ENCODE measurements around the gene CLIC5. TPM values are rescaled to one million over a fixed set of nuclear protein-coding genes. Genes with fewer than 3 reads are reported as not detected.

The CLIC5 gene
- total and polyA plus RNA-seq, 3 donors from 2014 or later: 2.7 to 17.1 (median 4.8) TPM

DNA sequence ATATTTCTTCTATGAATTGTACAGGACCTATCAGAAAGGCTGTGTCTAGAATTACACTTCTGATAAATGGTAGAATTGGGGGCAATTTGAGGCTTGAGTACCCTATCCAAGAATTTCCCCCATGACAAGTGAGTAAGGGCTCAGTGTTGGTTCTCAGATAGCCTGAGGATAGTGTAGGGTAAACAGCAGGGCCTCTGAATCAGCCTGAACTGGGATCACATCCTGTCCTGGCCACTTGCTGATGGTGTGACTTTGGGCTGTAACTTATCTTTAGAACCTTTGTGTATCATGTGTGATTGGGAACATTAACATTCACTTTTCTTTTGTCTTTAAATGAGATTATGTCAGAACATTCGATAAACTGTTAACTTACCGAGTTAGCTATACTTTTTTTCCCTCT, 151.0 kb downstream of the CLIC5 start:
- DNase-seq: no peak
- Histone ChIP-seq H3K9me3 (no peaks in the 10 kb centered on the region), H3K27me3 (no peaks in the 10 kb centered on the region), H3K4me1 (peaks cover 2% of the 10 kb centered on the region), H3K4me3 (no peak overlapping the region), H3K27ac (no peak overlapping the region), H3K36me3 (ENCODE audit: low read depth, missing control alignments) (no peaks in the 10 kb centered on the region)
- TF ChIP-seq, protein P1, sequence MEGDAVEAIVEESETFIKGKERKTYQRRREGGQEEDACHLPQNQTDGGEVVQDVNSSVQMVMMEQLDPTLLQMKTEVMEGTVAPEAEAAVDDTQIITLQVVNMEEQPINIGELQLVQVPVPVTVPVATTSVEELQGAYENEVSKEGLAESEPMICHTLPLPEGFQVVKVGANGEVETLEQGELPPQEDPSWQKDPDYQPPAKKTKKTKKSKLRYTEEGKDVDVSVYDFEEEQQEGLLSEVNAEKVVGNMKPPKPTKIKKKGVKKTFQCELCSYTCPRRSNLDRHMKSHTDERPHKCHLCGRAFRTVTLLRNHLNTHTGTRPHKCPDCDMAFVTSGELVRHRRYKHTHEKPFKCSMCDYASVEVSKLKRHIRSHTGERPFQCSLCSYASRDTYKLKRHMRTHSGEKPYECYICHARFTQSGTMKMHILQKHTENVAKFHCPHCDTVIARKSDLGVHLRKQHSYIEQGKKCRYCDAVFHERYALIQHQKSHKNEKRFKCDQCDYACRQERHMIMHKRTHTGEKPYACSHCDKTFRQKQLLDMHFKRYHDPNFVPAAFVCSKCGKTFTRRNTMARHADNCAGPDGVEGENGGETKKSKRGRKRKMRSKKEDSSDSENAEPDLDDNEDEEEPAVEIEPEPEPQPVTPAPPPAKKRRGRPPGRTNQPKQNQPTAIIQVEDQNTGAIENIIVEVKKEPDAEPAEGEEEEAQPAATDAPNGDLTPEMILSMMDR (IDR thresholded peaks at IDR 0.05): no peak
- no peak for TF ChIP-seq POLR2A (IDR thresholded peaks at IDR 0.05)
- WGBS, 2 donors: 84 to 94% methylated on average over 2 of the region's 2 CpGs
- intact Hi-C loops (cut with DNase I; ENCODE audit: low total_unique reads): no loop called here

DNA sequence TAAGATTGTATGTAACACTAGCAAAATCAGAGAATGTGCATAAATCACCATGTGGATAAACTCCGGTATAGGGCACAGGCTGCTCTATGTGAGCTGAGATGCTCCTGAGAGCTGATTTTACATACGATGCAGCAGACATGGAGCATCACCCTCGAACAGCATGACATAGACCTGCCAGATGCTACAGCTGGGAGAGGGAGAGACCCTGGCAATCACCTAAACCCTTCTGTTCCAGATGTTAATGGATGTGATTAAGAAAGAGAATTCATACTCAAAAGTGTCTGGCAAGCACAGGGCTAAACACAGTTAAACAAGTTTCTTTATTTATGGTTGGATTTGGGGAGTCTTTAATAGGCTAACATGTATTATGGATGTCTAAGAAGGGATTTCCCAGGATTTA, 157.0 kb downstream of the CLIC5 start:
- DNase-seq: no peak
- Histone ChIP-seq H3K4me1 (no peaks in the 10 kb centered on the region), H3K4me3 (no peak overlapping the region), H3K27me3 (no peaks in the 10 kb centered on the region), H3K9me3 (no peaks in the 10 kb centered on the region), H3K36me3 (ENCODE audit: low read depth, missing control alignments) (no peaks in the 10 kb centered on the region), H3K27ac (no peak overlapping the region)
- 72 to 74% methylated on average over 3 of the region's 3 CpGs for WGBS, 2 donors
- TF ChIP-seq, protein P1 (IDR thresholded peaks at IDR 0.05): no peak
- no peak for TF ChIP-seq POLR2A (IDR thresholded peaks at IDR 0.05)
- intact Hi-C loops (cut with DNase I; ENCODE audit: low total_unique reads): no loop called here

DNA sequence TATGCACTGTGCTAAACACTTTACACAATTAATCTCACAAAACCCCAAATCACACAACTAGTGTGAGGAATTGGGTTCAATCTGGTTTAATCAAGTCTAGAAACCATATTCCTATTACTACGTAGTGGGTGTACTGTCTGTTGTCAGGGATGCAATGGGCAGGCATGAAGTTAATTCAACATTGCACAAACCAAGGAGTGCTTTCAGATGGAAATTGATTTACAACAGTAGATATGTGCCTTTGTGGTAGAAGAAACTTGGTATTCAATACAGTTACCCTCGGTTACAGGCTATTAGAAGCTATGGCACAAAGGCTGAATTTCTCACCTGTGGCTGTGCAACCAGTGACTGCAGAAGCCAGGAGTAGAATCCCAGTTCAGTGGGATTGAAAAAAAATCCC, 157.8 kb downstream of the CLIC5 start:
- H3K27me3 ChIP-seq: no peaks in the 10 kb centered on the region
- DNase-seq: no peak
- H3K4me1 ChIP-seq: no peaks in the 10 kb centered on the region
- intact Hi-C loops (cut with DNase I; ENCODE audit: low total_unique reads): no loop called here
- H3K36me3 ChIP-seq (ENCODE audit: low read depth, missing control alignments): no peaks in the 10 kb centered on the region
- no peak overlapping the region for H3K27ac ChIP-seq
- TF ChIP-seq, protein P1 (IDR thresholded peaks at IDR 0.05): no peak
- no peak for TF ChIP-seq POLR2A (IDR thresholded peaks at IDR 0.05)
- WGBS, 2 donors: 81 to 86% methylated on average over 2 of the region's 2 CpGs
- no peaks in the 10 kb centered on the region for H3K9me3 ChIP-seq
- no peak overlapping the region for H3K4me3 ChIP-seq

DNA sequence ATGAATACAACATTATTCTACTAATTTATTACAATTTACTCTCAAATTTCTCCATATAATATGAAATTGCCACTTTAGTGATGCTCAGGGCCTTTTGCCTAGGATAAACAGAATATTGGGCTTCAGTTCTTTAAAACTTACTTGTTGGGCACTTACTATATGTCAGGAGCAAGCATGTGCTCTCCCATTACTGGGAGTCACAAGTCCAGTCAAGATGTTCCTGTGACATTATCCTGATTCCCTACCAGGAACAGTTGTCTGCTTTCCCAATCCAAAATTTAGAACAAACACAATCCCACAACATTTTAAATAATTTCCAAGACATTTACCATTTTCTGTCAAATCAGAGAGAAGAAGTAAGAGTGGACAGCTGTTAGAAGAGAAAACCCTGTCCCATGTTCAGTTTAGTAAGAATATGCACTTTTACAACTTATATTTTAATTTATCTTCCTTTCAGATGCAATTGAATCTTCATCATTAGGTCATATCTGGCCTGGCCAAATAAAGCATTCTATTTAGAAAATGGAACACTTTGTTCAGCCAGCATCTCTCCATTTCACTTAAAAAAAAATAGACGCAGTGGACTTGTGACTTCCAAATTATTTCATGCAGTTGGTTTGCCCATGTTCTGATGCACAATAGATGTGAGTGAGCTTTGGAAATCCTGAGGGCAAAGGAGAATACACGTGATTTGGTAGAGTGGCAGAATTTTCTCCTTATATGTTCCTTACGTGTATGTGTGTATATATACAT, 159.8 kb downstream of the CLIC5 start:
- Histone ChIP-seq H3K36me3 (ENCODE audit: low read depth, missing control alignments) (no peaks in the 10 kb centered on the region), H3K27ac (peak overlapping the region; percentile 68 to 77), H3K27me3 (no peaks in the 10 kb centered on the region), H3K4me1 (no peaks in the 10 kb centered on the region), H3K9me3 (no peaks in the 10 kb centered on the region), H3K4me3 (no peak overlapping the region)
- 54 to 73% methylated on average over 3 of the region's 3 CpGs for WGBS, 2 donors
- no peak for TF ChIP-seq POLR2A (IDR thresholded peaks at IDR 0.05)
- TF ChIP-seq, protein P1 (IDR thresholded peaks at IDR 0.05): no peak
- intact Hi-C loops (cut with DNase I; ENCODE audit: low total_unique reads): no loop called here
- DNase-seq: no peak

Measured in testis (tissue), 3 donors.